ENCODE results near the gene CARHSP1.

CARHSP1 gene

GRCh38 chr16:8887431-8887765 lies 18.6 kb upstream of the CARHSP1 start:
- no peak for TF ChIP-seq CTCF (conservative IDR thresholded peaks at IDR 0.05; ENCODE audit: control insufficient read depth, insufficient read depth, low read depth, low read length)
- H3K4me3 ChIP-seq (ENCODE audit: control insufficient read depth, low read depth, low read length) = no peak overlapping the region
- DNase-seq (ENCODE audit: low read depth) = no peak

GRCh38 chr16:8886593-8887430 lies 18.0 kb upstream of the CARHSP1 start:
- no peak for TF ChIP-seq CTCF (conservative IDR thresholded peaks at IDR 0.05; ENCODE audit: control insufficient read depth, insufficient read depth, low read depth, low read length)
- no peak overlapping the region for H3K4me3 ChIP-seq (ENCODE audit: control insufficient read depth, low read depth, low read length)
- no peak for DNase-seq (ENCODE audit: low read depth)

- H3K4me3 ChIP-seq (ENCODE audit: control insufficient read depth, low read depth, low read length) = no peak overlapping the region
- DNase-seq (ENCODE audit: low read depth) = peak; percentile 52
- TF ChIP-seq CTCF (conservative IDR thresholded peaks at IDR 0.05; ENCODE audit: control insufficient read depth, insufficient read depth, low read depth, low read length) = peak; percentile 12
Measured at GRCh38 chr16:8885674-8886592, 17.1 kb upstream of the CARHSP1 start.

GRCh38 chr16:8882725-8883377 lies 14.0 kb upstream of the CARHSP1 start:
- H3K4me3 ChIP-seq (ENCODE audit: control insufficient read depth, low read depth, low read length) = no peak overlapping the region
- no peak for DNase-seq (ENCODE audit: low read depth)
- TF ChIP-seq CTCF (conservative IDR thresholded peaks at IDR 0.05; ENCODE audit: control insufficient read depth, insufficient read depth, low read depth, low read length) = no peak

GRCh38 chr16:8882041-8882617 lies 13.3 kb upstream of the CARHSP1 start, which contains the start of gene LITAFD:
Gene LITAFD, plus strand, starts transcription at chr16:8882351. Its CDS starts 2,005 bp downstream, at chr16:8884356.
- no peak within 1 kb of the TSS for H3K4me3 ChIP-seq (ENCODE audit: control insufficient read depth, low read depth, low read length)
- TF ChIP-seq CTCF (conservative IDR thresholded peaks at IDR 0.05; ENCODE audit: control insufficient read depth, insufficient read depth, low read depth, low read length) = no peak
- DNase-seq (ENCODE audit: low read depth) = no peak
